HG03103 (cell line): ENCODE results near the gene CHST12.
A peak's percentile ranks its signal among the peaks of the same experiment; 100 is the strongest.

ENCODE experiments used
- ATAC-seq: cut with Tn5 transposase; IDR thresholded peaks from one replicate; pipeline ENCODE4 v1.9.1; 2021; ENCODE audit warnings: low read depth; ENCODE audit not compliant: unreplicated experiment

The CHST12 gene

DNA sequence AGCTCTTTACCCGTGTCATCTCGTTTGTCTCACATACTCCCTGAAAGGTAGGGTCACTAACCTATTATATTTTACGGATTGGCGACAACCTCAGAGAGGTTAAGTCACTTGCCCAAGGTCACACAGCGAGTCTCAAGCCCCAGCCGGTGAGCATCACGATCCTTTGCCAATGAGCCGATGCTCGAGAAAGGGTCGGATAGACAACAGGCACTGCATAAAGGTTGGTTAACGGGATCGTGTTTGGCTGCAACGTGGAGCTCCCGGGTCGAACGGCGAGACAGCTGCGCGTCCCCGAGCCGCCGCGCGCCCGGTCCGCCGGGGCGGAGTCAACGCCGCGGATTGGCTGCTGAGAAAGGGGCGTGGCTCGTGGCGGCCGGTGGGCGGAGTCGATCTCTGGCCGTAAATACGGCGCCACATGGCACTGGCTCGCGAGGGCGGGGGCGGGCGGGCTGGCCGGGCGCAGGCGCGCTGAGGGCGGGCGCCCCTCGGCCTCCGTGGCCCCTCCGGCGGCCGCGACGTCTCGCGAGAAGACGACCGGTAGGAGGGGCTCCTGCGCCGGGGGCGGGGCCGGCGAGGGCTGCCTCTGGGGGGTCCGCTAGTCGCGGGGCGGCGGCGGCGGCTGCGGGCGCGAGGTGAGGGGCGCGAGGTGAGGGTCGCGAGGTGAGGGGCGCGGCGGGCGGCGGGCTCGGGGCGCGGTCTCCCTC is at the start of gene CHST12:
Gene CHST12 (plus strand): TSS at position 598 of the 704 bp plus-strand sequence. CDS start 29,029 bp downstream, outside the sequence.
- peak; percentile 37 for ATAC-seq

DNA sequence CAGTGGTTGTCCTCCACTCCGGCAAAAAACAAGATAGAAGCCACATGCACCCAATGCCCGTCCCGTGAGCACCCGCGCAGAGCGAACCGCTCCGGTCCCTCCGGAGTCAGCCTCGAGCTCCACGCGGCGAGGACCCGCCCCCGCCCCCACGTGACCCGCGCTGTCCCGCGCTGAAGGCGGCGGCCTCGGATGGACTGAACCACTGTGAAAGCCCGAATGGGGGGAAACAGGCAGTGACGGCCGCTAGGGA is 49.5 kb upstream of the CHST12 start:
- peak; percentile 46 for ATAC-seq

DNA sequence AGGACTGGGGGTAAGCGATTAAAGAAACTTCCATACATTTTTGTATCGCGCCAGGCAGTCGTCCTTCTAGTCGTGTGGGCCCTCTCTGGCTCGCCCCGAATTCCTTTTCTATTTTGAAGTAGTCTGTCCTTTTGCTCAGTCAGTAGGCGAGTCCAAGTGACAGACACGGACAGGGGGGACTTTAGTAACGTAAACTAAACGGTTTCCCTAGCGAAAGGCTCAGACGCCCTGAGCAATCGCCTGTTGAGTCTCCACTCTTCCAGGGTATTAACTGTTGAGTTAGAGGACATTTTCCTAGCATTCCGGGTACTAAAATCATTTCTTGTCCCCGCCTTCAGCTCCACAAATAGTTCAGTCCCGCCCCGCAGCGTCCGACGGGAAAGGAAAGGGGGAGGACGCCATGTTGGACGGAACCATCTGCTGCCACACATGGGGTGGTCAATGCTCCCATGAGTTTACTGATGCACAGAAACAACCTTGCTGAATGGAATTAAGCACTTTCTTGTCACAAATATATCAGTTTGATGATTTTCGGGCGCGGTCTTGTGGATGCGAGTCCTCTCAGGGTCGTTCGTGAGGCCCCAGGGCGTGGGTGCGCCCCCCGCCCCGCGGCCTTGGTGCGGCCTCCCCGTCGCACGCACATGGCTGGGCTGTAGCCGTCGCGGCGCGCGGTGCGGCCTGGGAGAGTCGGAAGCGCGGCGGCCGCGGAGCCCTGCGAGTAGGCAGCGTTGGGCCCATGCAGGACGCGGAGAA is 49.0 kb upstream of the CHST12 start, which contains the start of gene EIF3B:
Gene EIF3B (plus strand): TSS at position 642 of the 753 bp plus-strand sequence. CDS start 95 bp downstream, at position 737.
- peak; percentile 80 for ATAC-seq

DNA sequence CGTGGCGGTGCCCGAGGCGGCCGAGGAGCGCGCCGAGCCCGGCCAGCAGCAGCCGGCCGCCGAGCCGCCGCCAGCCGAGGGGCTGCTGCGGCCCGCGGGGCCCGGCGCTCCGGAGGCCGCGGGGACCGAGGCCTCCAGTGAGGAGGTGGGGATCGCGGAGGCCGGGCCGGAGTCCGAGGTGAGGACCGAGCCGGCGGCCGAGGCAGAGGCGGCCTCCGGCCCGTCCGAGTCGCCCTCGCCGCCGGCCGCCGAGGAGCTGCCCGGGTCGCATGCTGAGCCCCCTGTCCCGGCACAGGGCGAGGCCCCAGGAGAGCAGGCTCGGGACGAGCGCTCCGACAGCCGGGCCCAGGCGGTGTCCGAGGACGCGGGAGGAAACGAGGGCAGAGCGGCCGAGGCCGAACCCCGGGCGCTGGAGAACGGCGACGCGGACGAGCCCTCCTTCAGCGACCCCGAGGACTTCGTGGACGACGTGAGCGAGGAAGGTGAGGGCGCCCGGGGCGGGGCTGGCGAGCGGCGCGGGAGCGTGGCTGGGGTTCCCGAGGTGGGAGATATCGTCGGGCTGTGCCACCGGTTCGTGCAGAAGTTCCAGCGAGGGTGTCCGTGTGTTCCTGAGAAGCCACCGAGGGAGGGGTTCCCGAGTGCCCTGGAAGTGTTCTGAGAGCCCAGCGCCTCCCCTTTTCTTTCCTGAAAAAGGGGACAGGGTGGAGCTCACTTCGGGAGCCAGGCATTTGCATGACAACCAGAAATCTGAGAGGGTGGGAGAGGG is 48.3 kb upstream of the CHST12 start:
- no peak for ATAC-seq

DNA sequence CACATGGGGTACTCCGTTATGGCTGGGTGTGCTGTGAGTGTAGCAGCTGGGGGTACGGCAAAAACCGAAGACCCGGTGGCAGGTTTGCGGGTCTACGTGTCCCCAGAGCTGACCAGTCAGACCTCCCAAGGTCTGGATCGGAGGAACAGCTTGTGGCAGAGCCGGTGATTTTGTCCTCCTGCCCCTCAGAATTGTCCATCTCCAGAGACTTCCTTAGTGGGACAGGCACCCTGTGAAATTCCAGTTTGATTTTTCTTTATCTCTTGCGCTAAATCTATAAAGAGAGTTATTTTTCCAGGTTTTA is 47.8 kb upstream of the CHST12 start:
- ATAC-seq, result no peak

DNA sequence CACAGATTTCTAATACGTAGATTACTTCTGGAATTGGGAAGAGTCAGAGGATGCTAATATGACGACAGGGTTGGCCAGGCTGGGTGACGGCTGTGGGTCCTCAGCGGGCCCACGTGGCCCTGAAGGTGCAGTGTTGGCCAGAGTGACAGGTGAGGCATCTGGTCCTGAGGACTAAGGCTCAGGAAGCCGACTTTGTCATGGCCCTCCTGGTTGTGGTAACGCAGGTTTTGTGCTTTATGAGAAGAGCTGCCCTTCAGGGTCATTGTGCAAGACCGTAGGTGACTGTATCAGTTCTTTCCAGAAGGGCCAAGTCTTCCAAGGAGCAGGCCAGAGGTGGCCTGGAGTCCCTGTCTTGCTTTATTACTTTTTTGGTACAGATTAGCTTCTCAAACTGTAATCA is 46.2 kb upstream of the CHST12 start:
- no peak for ATAC-seq

DNA sequence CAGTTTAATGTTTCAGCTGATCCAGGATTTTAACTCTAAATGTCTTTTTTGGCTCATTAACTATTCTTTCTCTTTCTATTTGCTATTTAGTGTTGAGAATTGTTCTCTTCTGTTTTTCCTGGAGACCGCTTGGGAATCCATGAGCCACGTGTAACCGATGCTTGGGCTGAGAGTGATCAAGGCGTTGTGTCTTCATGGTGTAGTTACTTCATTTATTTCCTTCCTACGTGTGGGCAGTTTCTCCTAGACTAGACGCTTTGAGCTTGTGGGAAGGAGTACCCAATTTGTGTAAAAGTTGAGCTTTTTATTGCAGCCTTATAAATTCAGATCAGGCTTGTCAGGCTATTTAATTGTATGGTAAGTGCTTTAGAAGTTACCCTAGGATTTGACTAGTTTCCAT is 45.8 kb upstream of the CHST12 start:
- ATAC-seq, result no peak

DNA sequence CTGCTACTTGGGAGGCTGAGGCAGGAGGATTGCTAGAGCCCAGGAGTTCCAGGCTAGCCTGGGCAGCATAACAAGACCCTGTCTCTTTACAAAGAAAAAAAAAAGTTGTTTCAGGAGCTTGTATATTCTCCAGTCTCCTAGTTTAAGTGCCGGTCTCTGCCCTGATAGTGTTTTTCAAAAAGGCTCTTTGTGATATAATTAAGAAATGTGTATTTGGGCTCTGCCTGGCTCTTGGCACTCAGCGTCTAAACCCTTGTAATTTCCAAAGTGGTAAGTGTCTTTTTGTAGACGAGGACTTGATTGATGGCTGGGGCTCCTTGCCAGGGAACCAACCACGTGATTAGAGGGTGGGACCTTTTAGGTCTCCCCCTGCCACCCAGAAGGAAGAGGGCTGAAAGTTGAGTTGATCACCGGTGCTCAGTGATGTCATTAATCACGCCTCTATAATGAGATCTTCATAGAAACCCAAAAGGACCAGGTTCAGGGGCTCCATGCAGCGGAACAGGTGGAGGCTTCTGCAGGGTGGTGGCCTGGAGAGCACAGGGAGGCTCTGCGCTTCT is 44.4 kb upstream of the CHST12 start:
- no peak for ATAC-seq

DNA sequence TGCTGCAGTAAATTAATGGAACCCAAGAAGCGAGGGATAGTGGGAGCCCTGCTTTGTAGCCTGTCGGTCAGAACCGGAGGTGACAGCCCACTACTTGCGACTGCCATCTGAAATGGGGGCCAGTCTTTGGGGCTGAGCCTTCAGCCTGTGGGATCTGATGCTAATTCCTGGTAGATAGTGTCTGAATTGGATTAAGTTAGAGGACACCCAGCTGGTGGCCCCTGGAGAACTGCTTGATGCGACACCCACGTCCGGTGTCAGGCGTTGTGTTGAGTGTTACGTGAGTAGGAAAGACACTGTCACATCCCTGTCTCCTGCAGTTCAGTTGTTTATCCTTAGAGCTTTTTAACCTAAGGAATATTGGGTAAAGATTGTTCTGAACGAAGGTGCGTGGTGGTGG is 43.8 kb upstream of the CHST12 start:
- ATAC-seq, result no peak

DNA sequence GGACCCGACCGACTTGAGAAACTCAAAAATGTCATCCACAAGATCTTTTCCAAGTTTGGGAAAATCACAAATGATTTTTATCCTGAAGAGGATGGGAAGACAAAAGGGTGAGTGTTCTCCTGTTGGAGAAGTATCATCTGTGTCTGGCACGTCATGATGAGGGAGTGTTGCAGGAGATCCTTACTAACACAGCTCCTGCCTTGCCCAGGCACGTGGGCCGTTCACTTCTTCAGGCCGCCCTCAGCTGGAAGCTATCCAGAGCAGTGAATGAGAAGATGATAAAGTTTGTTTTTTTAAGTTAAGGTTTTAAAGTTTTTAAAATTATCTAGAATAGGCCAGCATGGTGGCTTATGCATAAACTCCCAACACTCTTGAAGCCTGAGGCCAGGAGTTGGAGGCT is 42.6 kb upstream of the CHST12 start:
- no peak for ATAC-seq

DNA sequence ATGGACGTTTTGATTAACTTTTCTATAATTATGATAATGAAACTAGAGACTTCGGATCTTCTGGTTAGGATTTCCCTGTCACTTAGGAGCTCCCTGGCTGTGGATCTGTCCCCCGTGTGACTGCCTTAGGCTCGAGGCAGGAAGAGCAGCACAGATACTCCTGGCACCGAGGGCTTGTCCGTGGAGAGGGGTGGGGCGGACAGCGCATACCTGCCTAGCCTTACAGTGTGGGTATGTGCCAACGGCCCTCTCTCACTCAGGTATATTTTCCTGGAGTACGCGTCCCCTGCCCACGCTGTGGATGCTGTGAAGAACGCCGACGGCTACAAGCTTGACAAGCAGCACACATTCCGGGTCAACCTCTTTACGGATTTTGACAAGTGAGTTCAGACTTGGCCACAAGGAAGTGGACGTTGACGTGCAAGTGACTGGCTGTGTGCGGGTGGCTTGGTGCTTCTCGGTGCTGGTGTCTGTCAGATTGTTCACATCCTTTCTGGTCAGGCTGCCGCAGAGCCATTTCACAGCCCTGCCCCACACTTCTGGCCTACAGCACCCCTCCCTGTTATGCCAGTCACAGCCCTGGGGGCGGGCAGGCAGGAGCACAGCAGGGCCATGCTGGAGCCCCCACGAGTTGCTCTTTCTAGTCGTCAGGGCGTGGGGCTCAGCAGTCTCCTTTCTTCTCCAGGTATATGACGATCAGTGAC is 40.9 kb upstream of the CHST12 start:
- no peak for ATAC-seq

DNA sequence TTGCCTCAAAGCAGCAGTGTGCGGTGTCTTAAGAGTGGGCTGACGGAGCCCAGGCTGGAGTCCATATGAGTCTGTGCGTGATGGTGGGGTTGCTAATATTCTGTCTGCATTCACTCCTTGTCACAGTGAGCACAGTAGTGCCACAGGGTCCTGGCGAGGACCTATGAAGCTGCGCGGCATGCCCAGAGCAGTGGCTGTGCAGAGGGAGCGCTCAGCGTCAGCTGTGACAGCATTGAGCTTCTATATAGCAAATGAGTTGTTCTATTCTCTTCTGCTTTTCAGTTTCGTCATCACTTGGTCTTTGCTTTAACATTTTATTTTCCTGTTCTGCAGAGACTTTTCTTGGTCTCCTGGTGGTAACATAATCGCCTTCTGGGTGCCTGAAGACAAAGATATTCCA is 34.3 kb upstream of the CHST12 start:
- ATAC-seq, result no peak

DNA sequence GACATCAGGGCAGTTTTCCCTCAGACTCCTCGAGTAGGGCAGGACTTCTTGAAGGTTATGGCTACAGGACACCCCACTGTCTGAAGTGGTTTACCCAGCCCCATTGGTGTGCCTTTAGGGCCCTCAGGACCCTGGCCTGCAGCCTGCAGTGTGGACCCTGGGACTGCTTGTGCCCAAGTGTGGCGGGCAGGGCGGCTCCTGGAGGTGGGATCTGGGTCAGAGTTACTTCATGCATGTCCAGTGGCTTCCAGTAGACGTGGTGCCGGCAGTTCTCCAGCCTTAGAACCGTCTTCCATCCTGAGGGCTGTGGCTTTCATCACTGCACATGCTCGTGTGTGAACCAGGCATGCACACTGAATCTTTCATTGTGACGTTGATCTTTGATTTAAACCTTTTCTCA is 32.1 kb upstream of the CHST12 start:
- no peak for ATAC-seq

DNA sequence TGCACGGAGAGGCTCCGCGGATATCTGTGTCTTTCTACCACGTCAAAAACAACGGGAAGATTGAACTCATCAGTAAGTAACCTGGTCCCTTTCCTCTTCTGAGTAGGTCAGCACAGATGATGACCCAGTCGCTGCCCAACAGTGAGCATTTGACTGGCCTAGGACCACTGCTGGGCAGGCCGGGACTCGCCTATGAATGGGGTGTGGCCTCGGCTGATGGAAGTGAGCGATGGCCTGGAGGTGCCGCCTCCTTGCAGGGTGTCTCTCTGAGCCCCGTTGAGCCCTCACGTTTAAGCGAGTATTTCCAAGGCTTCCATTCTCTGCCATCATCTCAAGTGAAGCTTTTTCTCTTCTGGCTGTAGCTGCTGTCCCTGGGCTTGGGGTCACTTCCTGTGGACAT is 30.7 kb upstream of the CHST12 start:
- no peak for ATAC-seq

DNA sequence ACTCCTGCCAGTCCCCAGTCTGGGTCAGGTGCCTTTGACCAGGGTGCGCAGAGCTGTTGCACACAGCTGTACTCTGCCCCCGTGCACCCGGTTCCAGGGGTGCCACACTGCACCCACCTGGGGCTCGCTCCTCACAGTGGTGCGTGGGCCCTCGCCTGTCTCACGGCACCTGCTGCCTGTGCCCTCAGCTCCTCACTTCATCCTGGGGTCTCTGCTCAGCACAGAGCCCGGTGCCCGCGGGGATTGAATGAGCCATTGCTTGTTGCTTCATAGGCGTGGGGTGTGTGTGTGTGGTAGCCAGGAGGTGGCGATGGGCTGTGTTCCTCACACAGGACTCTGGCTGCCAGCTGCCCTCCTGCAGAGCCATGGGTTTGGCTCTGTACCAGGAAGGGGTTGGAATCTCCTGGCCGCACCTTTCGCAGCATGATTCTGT is 30.3 kb upstream of the CHST12 start:
- ATAC-seq, result no peak

DNA sequence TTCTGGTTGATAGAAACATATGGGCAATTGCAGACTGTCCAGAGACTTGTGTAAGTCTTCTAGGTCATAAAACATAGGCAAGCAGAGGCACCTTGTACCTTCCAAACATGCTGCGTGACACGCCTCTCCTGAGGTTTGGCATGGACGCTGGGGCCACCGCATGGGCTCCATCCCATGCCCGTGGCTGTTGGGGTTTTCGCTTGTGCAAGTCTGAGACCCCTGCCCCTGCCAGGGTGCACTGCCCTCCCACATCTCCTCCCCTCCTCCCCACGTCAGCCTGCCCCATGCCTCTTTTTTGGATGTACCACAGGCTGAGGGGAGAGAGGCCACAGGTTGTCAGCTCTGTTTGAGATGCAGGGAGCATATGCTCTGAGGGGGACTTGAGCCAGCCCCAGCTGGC is 29.8 kb upstream of the CHST12 start:
- ATAC-seq, result no peak

DNA sequence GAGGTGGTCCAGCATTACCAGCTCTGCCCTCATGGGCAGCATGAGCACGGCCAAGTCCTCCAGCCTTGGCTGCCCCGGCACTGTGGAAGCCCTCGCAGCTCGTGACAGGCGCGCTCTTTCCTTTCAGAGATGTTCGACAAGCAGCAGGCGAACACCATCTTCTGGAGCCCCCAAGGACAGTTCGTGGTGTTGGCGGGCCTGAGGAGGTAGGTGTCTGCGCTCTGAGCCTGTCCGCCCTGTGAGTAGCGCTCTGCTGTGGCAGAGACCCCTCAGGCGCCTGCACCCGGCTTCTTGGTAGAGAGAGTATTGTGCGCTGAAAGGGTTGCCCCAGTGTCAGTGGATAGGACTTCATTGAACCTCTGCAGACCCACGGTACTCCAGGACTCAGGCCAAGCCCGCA is 29.0 kb upstream of the CHST12 start:
- ATAC-seq, result no peak

DNA sequence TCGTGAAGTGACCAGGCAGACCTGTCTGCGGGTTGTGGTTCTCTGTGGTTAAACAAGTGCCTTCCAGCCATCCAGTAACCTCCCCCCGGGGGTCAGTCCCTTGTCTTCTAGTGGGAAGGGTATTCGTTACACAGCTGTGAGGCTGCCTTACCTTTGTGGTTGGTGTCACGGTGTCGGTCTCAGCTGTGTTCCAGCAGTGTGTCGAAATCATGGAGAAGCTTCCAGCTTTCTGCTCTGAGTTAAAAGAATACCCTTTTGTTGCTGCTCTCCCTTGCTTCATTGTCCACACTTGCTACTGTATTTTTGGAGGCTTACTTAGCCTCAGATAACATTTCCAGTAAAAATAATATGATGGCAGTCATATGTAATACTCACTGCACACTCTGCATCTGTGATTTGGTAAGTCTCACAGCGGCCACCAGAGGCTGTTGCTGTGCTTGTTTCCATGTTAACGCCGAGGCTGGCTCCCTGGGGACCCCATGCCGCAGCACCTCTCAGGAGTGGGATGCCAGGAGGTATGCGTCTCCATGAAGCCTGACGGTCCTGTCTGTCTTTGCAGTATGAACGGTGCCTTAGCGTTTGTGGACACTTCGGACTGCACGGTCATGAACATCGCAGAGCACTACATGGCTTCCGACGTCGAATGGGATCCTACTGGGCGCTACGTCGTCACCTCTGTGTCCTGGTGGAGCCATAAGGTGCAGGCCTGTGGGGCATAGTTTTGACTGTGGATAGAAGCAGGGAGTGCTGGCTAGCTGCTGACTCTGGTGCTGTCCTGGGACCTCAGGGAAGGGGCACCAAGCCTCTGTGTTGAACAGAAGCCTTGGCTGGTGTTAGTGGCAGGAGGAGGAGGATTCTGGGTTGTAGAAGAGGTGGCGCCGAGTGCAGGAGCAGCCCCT is 28.3 kb upstream of the CHST12 start:
- no peak for ATAC-seq

DNA sequence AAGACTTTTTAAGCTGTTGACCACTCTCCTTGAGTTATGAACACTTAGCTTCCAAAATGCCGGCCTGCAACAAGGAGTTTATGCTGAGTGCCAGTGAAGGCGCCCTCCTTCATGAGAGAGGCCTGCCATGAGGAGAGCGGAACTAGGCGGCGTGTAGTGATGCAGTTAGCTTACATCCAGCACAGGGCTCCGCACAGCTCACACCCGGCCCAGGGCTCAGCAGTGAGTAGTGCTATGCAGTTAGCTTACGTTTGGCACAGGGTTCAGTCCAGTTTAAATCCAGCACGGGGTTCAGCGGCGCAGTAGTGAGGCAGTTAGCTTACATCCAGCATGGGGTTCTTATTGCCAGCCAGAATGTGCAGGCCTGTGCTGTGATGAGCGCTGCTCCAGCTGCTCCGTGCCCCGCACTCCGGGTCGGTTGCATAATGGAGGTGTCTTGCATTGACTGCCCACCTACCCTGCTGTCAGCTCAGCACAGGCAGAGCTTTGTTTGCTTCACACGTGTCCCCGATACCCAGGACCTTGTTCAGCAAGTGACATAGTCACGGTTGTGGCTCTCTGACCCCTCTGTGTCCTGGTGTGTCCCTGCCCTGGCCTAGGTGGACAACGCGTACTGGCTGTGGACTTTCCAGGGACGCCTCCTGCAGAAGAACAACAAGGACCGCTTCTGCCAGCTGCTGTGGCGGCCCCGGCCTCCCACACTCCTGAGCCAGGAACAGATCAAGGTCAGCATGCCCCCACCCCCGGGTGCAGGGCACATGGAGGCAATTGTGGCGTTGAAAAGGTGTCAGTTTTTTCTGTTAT is 26.9 kb upstream of the CHST12 start:
- ATAC-seq, result no peak
